Fibroblast of lung (primary cell): ENCODE measurements around the gene DDX47.

Experiments used
- EZH2 ChIP-seq: IDR thresholded peaks from 2 replicates; pipeline ENCODE4 v1.5.1; 2012; ENCODE audit warnings: low read length, control low read depth, mild to moderate bottlenecking; ENCODE audit errors: missing control alignments
- TF ChIP-seq, protein P1 (sequence below), 2 donors: IDR thresholded peaks in 1 of 2; conservative IDR thresholded peaks in 1 of 2; 1 replicate in 1 of 2; 2 replicates in 1 of 2; pipeline ENCODE4 v1.5.1; 2011 to 2012; ENCODE audit warnings: low read length in 2 of 2, control low read depth in 1 of 2, inconsistent platforms in 1 of 2, low read depth in 1 of 2, mild to moderate bottlenecking in 1 of 2

- TF ChIP-seq, protein P1, sequence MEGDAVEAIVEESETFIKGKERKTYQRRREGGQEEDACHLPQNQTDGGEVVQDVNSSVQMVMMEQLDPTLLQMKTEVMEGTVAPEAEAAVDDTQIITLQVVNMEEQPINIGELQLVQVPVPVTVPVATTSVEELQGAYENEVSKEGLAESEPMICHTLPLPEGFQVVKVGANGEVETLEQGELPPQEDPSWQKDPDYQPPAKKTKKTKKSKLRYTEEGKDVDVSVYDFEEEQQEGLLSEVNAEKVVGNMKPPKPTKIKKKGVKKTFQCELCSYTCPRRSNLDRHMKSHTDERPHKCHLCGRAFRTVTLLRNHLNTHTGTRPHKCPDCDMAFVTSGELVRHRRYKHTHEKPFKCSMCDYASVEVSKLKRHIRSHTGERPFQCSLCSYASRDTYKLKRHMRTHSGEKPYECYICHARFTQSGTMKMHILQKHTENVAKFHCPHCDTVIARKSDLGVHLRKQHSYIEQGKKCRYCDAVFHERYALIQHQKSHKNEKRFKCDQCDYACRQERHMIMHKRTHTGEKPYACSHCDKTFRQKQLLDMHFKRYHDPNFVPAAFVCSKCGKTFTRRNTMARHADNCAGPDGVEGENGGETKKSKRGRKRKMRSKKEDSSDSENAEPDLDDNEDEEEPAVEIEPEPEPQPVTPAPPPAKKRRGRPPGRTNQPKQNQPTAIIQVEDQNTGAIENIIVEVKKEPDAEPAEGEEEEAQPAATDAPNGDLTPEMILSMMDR (conservative IDR thresholded peaks at IDR 0.05 in 1 of 2, IDR thresholded peaks at IDR 0.05 in 1 of 2; ENCODE audit: low read depth in 1 of 2, low read length in 2 of 2): no peak
- TF ChIP-seq EZH2: no peak
Measured at GRCh38 chr12:12807970-12808702, 5.0 kb upstream of the DDX47 start.
